Activated T-cell treated with anti-CD3 and anti-CD28 coated beads, Interleukin-2, amount 50 U/mL, for 4 hours (primary cell): ENCODE results near the gene AURKA. TPM values are rescaled to one million over a fixed set of nuclear protein-coding genes. Genes with fewer than 3 reads are reported as not detected.
"Not testable (repeated sequence)": the region's sequence is repeated elsewhere in the genome, so short reads cannot be mapped to it uniquely, and the experiment has no call there.

Source experiments
- ATAC-seq, 2 donors: fragments of 200-7000 bp; cut with Tn5 transposase; one replicate each; pipeline ENCODE4 v1.10.0; 2021
- DNase-seq: peaks from one replicate; pipeline ENCODE4 v3.0.0-alpha.2; 2020
- H3K27me3 Mint-ChIP-seq: one replicate; pipeline ENCODE4 v1.8.0; 2021; ENCODE audit warnings: low read depth, mixed read lengths
- H3K36me3 Mint-ChIP-seq: one replicate; pipeline ENCODE4 v1.8.0; 2022; ENCODE audit warnings: mixed read lengths; ENCODE audit not compliant: insufficient read depth
- H3K4me1 Mint-ChIP-seq: one replicate; pipeline ENCODE4 v1.8.0; 2021; ENCODE audit warnings: low read depth, mixed read lengths
- H3K4me3 Mint-ChIP-seq: one replicate; pipeline ENCODE4 v1.8.0; 2021; ENCODE audit warnings: mild to moderate bottlenecking, moderate library complexity, mixed read lengths
- H3K9me3 Mint-ChIP-seq: one replicate; pipeline ENCODE4 v1.8.0; 2021; ENCODE audit warnings: mixed read lengths
- total RNA-seq, 3 donors: library from RNA; stranded (reverse); gene quantifications; one replicate each; pipeline ENCODE4 v1.2.1, GENCODE V29; 2021

AURKA gene
- total RNA-seq, 3 donors from 2014 or later: 7.3 to 9.6 (median 9.0) TPM

- DNase-seq (no peak), ATAC-seq (no peak)
- H3K36me3 Mint-ChIP-seq: peaks cover 16% of the 10 kb centered on the region
- H3K4me3 Mint-ChIP-seq: no peak overlapping the region
- no peaks in the 10 kb centered on the region for H3K9me3 Mint-ChIP-seq
- H3K27me3 Mint-ChIP-seq: no peaks in the 10 kb centered on the region
- H3K4me1 Mint-ChIP-seq: peaks cover 25% of the 10 kb centered on the region
These were observed 978 bp downstream of the AURKA start for GRCh38 chr20:56391037-56391436.

DNA sequence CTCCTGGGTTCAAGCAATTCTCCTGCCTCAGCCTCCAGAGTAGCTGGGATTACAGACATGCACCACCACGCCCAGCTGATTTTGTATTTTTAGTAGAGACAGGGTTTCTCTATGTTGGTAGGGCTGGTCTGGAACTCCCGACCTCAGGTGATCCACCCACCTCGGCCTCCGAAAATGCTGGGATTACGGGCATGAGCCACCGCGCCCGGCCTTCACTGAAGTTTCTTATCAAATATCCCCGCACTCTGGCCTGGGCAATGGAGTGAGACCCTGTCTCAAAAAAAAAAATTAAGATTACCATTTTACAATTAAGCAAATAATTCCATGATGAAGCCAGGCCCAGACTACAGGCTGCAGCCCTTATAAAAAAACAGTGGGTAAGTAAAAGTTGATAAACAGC, 1.6 kb downstream of the AURKA start:
- not testable (repeated sequence) for H3K9me3 Mint-ChIP-seq, H3K36me3 Mint-ChIP-seq, H3K27me3 Mint-ChIP-seq, ATAC-seq, DNase-seq, H3K4me3 Mint-ChIP-seq
- peaks cover 25% of the 10 kb centered on the region for H3K4me1 Mint-ChIP-seq

GRCh38 chr20:56389807-56390206, 2.2 kb downstream of the AURKA start:
- H3K4me3 Mint-ChIP-seq: peak overlapping the region; percentile 8
- peaks cover 4% of the 10 kb centered on the region for H3K36me3 Mint-ChIP-seq
- peaks cover 23% of the 10 kb centered on the region for H3K4me1 Mint-ChIP-seq
- DNase-seq (no peak), ATAC-seq (no peak)
- H3K27me3 Mint-ChIP-seq: no peaks in the 10 kb centered on the region
- H3K9me3 Mint-ChIP-seq: no peaks in the 10 kb centered on the region

DNA sequence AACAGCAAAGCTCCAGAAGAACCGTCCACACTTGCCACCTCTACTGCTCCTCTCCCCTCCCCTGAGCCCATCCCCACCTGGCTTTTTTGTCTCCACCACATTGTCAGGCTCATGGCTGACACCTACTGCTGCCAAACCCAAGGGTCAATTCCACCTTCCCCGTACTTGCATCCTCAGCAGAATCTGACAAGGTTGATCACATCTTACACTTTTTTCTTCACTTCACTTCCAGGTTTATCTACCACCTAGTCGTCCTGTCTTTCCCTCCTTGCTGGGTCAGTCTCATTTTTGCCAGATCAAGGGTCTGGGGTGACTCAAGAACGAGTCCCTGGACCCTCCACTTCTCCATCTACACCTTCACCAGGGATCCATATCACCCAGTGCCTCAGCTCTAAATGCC, 3.1 kb downstream of the AURKA start:
- no peak for DNase-seq

DNA sequence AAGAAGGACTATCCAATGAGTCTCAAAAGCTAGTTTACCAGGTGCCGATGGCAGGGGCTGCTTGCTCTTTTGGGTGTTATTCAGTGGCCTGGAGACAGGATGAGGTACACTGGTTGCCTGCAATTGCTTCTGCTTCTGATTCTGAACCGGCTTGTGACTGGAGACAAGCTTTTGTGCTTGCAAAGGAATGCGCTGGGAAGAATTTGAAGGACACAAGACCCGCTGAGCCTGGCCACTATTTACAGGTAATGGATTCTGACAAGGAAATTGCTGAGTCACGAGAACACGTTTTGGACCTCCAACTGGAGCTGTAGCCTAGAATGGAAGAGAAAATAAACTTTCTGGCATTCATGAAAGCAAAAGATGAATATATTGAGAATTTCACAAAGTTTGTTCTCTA, 5.8 kb downstream of the AURKA start:
- Mint-ChIP-seq H3K36me3 (peaks cover 4% of the 10 kb centered on the region), H3K9me3 (no peaks in the 10 kb centered on the region), H3K27me3 (no peaks in the 10 kb centered on the region), H3K4me3 (no peak overlapping the region), H3K4me1 (peaks cover 4% of the 10 kb centered on the region)
- ATAC-seq (no peak), DNase-seq (no peak)

More for the DNA sequence above, 3.1 kb downstream of the AURKA start:
- peaks cover 17% of the 10 kb centered on the region for H3K4me1 Mint-ChIP-seq
- no peak for ATAC-seq
- H3K4me3 Mint-ChIP-seq: no peak overlapping the region
- no peaks in the 10 kb centered on the region for H3K27me3 Mint-ChIP-seq
- peaks cover 4% of the 10 kb centered on the region for H3K36me3 Mint-ChIP-seq
- no peaks in the 10 kb centered on the region for H3K9me3 Mint-ChIP-seq

- Mint-ChIP-seq H3K27me3 (no peaks in the 10 kb centered on the region), H3K4me3 (no peak overlapping the region), H3K4me1 (peaks cover 2% of the 10 kb centered on the region), H3K36me3 (peaks cover 4% of the 10 kb centered on the region), H3K9me3 (no peaks in the 10 kb centered on the region)
- ATAC-seq (no peak), DNase-seq (no peak)
These were observed 6.9 kb downstream of the AURKA start for GRCh38 chr20:56385130-56385529.

DNA sequence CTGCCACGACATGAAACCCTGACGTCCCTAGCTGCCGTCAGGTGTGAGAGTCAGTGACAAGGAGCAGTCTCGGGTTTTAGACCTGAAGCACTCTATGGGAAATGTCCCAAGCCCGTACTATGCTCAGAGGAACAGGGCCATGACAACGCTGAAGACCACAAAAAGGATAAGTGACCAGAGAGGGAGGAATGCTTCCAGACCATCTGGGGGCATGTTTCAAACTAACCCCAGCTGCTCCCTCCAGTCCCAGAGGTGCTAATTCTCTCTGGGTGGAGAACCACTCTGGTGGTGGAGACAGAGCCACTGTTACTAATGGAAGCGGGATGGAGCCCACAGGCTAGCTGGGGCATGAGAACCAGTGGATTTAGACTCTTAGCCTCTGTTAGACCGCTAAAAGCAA, 8.7 kb downstream of the AURKA start:
- Mint-ChIP-seq H3K36me3 (peaks cover 6% of the 10 kb centered on the region), H3K9me3 (no peaks in the 10 kb centered on the region), H3K4me1 (peaks cover 2% of the 10 kb centered on the region), H3K27me3 (no peaks in the 10 kb centered on the region), H3K4me3 (no peak overlapping the region)
- DNase-seq: no peak
- ATAC-seq: no peak

GRCh38 chr20:56382696-56383095, 9.3 kb downstream of the AURKA start:
- Mint-ChIP-seq H3K4me1 (peaks cover 2% of the 10 kb centered on the region), H3K36me3 (peaks cover 6% of the 10 kb centered on the region), H3K9me3 (no peaks in the 10 kb centered on the region), H3K4me3 (no peak overlapping the region), H3K27me3 (no peaks in the 10 kb centered on the region)
- DNase-seq (no peak), ATAC-seq (no peak)

- no peaks in the 10 kb centered on the region for H3K27me3 Mint-ChIP-seq
- ATAC-seq (no peak), DNase-seq (no peak)
- H3K4me1 Mint-ChIP-seq: peaks cover 2% of the 10 kb centered on the region
- no peak overlapping the region for H3K4me3 Mint-ChIP-seq
- peaks cover 6% of the 10 kb centered on the region for H3K36me3 Mint-ChIP-seq
- H3K9me3 Mint-ChIP-seq: no peaks in the 10 kb centered on the region
These were observed 10.5 kb downstream of the AURKA start for GRCh38 chr20:56381501-56381900.

GRCh38 chr20:56380375-56380774, 11.6 kb downstream of the AURKA start:
- DNase-seq (no peak), ATAC-seq (no peak)
- H3K36me3 Mint-ChIP-seq: peaks cover 6% of the 10 kb centered on the region
- H3K27me3 Mint-ChIP-seq: no peaks in the 10 kb centered on the region
- no peak overlapping the region for H3K4me3 Mint-ChIP-seq
- H3K9me3 Mint-ChIP-seq: no peaks in the 10 kb centered on the region
- peaks cover 8% of the 10 kb centered on the region for H3K4me1 Mint-ChIP-seq

DNA sequence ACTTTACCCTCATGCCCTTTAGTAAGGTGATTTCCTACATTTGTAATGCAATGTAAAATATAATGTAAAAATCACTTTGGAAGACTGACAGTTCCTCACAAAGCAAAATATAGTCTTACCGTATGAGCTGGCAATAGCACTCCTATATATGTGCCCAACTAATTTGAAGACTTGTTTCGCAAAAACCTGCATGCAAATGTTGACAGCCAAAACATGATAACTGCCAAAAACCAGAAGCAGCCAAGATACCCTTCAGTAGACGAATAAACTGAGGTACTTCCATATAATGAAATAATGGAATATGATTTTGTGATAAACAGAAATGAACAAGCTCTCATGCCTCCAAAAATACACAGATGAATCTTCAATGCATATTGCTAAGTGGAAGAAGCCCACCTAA, 13.6 kb downstream of the AURKA start:
- no peak overlapping the region for H3K4me3 Mint-ChIP-seq
- H3K9me3 Mint-ChIP-seq: no peaks in the 10 kb centered on the region
- H3K36me3 Mint-ChIP-seq: peaks cover 6% of the 10 kb centered on the region
- peaks cover 10% of the 10 kb centered on the region for H3K4me1 Mint-ChIP-seq
- H3K27me3 Mint-ChIP-seq: no peaks in the 10 kb centered on the region
- no peak for ATAC-seq
- DNase-seq: no peak

- peaks cover 6% of the 10 kb centered on the region for H3K36me3 Mint-ChIP-seq
- H3K9me3 Mint-ChIP-seq: no peaks in the 10 kb centered on the region
- H3K27me3 Mint-ChIP-seq: no peaks in the 10 kb centered on the region
- ATAC-seq: no peak
- DNase-seq: no peak
- no peak overlapping the region for H3K4me3 Mint-ChIP-seq
- H3K4me1 Mint-ChIP-seq: peaks cover 18% of the 10 kb centered on the region
These were observed 15.7 kb downstream of the AURKA start for GRCh38 chr20:56376331-56376730.

DNA sequence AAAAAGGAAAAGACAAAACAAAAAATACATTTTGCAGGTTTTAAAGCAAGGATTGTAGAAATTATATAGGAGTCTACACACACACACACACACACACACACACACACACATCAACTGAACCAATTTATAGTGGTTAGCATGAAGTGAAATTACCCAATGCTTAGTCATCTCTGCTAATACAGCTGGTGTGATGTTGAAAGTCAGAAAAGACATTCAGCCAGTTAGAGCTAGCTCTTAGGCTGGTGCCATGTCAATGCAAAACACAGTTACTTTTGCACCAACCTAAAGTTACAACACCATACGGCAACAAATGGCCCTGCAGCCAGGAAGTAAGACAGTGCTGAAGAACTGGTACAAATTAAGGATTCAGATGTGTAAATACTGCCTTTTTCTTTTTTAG, 18.1 kb downstream of the AURKA start:
- Mint-ChIP-seq H3K9me3 (no peaks in the 10 kb centered on the region), H3K4me1 (peaks cover 16% of the 10 kb centered on the region), H3K27me3 (no peaks in the 10 kb centered on the region), H3K36me3 (peaks cover 10% of the 10 kb centered on the region), H3K4me3 (no peak overlapping the region)
- peak; percentile 60 to 75 for ATAC-seq
- DNase-seq: no peak

DNA sequence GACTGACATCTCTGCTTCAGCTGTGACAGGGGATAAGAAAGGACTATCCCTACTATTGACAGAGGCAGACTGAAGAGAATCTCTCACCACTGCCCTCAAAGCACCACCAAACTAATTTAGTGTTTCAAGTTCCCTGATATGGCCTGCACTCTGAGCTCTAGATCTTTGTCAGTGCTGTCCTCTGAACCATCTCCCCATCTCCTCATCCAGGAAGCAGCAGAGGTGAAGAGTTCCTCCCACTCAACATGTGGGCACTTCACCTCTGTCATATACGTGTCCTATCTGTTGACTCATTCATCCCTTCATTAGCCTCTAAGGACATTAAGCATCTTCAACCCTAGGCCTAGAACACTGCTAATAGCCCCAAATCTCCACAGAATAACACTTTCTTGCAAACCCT, 19.2 kb downstream of the AURKA start:
- peaks cover 12% of the 10 kb centered on the region for H3K36me3 Mint-ChIP-seq
- no peaks in the 10 kb centered on the region for H3K9me3 Mint-ChIP-seq
- ATAC-seq: peak; percentile 21 to 40
- H3K27me3 Mint-ChIP-seq: no peaks in the 10 kb centered on the region
- no peak overlapping the region for H3K4me3 Mint-ChIP-seq
- DNase-seq: no peak
- peaks cover 16% of the 10 kb centered on the region for H3K4me1 Mint-ChIP-seq

DNA sequence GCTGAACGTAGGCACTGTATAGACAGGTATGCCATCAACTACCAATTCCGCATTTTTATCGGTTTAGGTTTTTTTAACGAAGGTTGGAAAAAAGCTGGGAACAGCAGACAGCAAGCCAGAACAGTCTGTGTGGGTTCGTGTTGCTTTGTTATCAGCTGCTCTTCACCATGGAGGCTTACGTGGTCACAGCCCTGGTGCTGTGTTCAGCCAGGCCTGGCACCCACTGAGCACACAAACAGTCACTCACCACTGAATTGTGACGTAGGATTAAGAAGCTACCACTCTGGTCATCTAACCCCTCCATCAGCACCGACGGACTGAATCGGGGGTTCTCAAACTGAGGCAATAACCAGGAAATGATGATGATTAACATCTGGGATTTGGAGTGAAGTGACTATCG, 20.0 kb downstream of the AURKA start:
- Mint-ChIP-seq H3K4me1 (peaks cover 16% of the 10 kb centered on the region), H3K9me3 (no peaks in the 10 kb centered on the region), H3K36me3 (peaks cover 17% of the 10 kb centered on the region), H3K4me3 (no peak overlapping the region), H3K27me3 (no peaks in the 10 kb centered on the region)
- DNase-seq (no peak), ATAC-seq (no peak)

DNA sequence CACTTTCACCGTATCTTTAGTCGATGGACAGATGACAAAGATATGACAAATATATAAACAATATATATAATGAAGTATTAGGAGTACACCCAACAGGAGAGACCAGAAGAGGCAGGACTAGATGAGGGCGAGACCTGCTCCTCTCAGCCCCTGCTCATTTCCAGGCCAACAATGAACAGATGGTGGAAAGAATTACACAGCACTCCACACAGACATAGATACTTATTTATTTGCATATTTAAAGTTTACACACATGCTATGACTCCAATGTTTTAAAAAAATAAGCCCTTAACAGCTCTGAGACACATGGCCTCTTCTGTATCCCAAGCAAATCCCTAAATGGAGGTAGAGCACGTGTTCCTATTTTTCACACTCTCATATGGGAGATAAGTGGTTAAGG, 22.8 kb downstream of the AURKA start:
- ATAC-seq: no peak
- H3K36me3 Mint-ChIP-seq: peaks cover 24% of the 10 kb centered on the region
- H3K27me3 Mint-ChIP-seq: no peaks in the 10 kb centered on the region
- no peak for DNase-seq
- no peak overlapping the region for H3K4me3 Mint-ChIP-seq
- no peaks in the 10 kb centered on the region for H3K9me3 Mint-ChIP-seq
- peaks cover 10% of the 10 kb centered on the region for H3K4me1 Mint-ChIP-seq
